Chondrocyte (in vitro differentiated cells): ENCODE results near the gene GSE1. TPM values are rescaled to one million over a fixed set of nuclear protein-coding genes. Genes with fewer than 3 reads are reported as not detected.

Experiments
- DNase-seq: peaks from one replicate; pipeline ENCODE4 v3.0.0; 2021; ENCODE audit warnings: mixed read lengths, low spot score
- H3K27ac Mint-ChIP-seq: one replicate; pipeline ENCODE4 v1.8.0; 2021; ENCODE audit warnings: mild to moderate bottlenecking, moderate library complexity, mixed read lengths; ENCODE audit not compliant: unreplicated experiment
- H3K27me3 Mint-ChIP-seq: 2 replicates; pipeline ENCODE4 v1.8.0; 2021; ENCODE audit warnings: low read depth, mixed read lengths
- H3K36me3 Mint-ChIP-seq: 2 replicates; pipeline ENCODE4 v1.8.0; 2021; ENCODE audit warnings: low read depth, mixed read lengths
- H3K4me1 Mint-ChIP-seq: 2 replicates; pipeline ENCODE4 v1.8.0; 2021; ENCODE audit warnings: low read depth, mild to moderate bottlenecking, mixed read lengths
- H3K4me3 Mint-ChIP-seq: one replicate; pipeline ENCODE4 v1.8.0; 2021; ENCODE audit warnings: mild to moderate bottlenecking, moderate library complexity, mixed read lengths; ENCODE audit not compliant: unreplicated experiment
- H3K9me3 Mint-ChIP-seq: 2 replicates; pipeline ENCODE4 v1.8.0; 2021; ENCODE audit warnings: low read depth, mixed read lengths
- total RNA-seq: library from RNA; stranded (reverse); gene quantifications from 3 replicates; pipeline ENCODE4 v1.2.1, GENCODE V29; 2021
- TF ChIP-seq, protein P1 (sequence below): fragments of 200-600 bp; sonication (generic); IDR thresholded peaks from 2 replicates; pipeline ENCODE4 v1.5.0; 2021; ENCODE audit warnings: antibody characterized with exemption, mild to moderate bottlenecking, moderate library complexity

The GSE1 gene
- total RNA-seq, 1 donor from 2014 or later = 22.6 TPM

DNA sequence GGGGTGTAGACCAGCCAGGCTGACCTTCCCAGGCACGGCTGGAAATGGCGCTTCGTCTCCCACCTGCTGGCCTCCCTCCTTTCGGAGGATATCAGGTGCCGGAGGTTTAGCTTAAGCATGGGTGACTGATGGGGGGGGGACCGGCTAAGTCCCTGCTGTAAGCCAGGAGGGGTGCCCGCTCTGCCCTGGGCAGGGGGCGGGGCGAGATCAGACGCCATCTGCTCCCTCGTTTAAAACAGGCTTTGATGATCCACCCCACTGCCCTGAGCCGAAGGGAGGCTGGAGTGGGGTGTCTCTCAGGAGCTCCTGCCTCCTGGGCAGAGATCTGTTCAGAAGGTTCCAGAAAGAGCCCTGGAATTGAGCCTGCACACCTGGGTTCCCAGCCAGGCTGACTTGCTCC lies 111.8 kb downstream of the GSE1 start:
- H3K4me3 Mint-ChIP-seq = no peak overlapping the region
- H3K27me3 Mint-ChIP-seq = peaks cover 19% of the 10 kb centered on the region
- no peaks in the 10 kb centered on the region for H3K4me1 Mint-ChIP-seq
- H3K27ac Mint-ChIP-seq = no peak overlapping the region
- H3K9me3 Mint-ChIP-seq = no peaks in the 10 kb centered on the region
- DNase-seq = no peak
- H3K36me3 Mint-ChIP-seq = peaks cover 1% of the 10 kb centered on the region
- TF ChIP-seq, protein P1, sequence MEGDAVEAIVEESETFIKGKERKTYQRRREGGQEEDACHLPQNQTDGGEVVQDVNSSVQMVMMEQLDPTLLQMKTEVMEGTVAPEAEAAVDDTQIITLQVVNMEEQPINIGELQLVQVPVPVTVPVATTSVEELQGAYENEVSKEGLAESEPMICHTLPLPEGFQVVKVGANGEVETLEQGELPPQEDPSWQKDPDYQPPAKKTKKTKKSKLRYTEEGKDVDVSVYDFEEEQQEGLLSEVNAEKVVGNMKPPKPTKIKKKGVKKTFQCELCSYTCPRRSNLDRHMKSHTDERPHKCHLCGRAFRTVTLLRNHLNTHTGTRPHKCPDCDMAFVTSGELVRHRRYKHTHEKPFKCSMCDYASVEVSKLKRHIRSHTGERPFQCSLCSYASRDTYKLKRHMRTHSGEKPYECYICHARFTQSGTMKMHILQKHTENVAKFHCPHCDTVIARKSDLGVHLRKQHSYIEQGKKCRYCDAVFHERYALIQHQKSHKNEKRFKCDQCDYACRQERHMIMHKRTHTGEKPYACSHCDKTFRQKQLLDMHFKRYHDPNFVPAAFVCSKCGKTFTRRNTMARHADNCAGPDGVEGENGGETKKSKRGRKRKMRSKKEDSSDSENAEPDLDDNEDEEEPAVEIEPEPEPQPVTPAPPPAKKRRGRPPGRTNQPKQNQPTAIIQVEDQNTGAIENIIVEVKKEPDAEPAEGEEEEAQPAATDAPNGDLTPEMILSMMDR = no peak

Other genes with a start within 250 kb of the GSE1 start
- gene GINS2, start 75.6 kb downstream of the GSE1 start, total RNA-seq = 3.1 to 10.9 TPM (median 3.8 TPM) in 3 replicates
- gene C16orf74, start 137.8 kb downstream of the GSE1 start, total RNA-seq = 0.82 to 1.6 TPM (median 1.0 TPM) in 3 replicates
- gene EMC8, start 186.2 kb downstream of the GSE1 start, total RNA-seq = 26.3 to 30.1 TPM (median 27.4 TPM) in 3 replicates
- gene COX4I1, start 186.4 kb downstream of the GSE1 start, total RNA-seq = 341 to 345 TPM (median 344 TPM) in 3 replicates